Smooth muscle cell (in vitro differentiated cells): ENCODE measurements around the gene NR2F2. TPM values are rescaled to one million over a fixed set of nuclear protein-coding genes. Genes with fewer than 3 reads are reported as not detected.

ENCODE experiments used
- DNase-seq: peaks from one replicate; lab custom pipeline; 2025; ENCODE audit not compliant: unreplicated experiment; lab: John Stamatoyannopoulos, UW
- H2AFZ ChIP-seq: fragments of 200-600 bp; sonication (generic); 2 replicates; pipeline ENCODE4 v1.6.0; 2016; ENCODE audit warnings: antibody characterized with exemption, low read depth, mild to moderate bottlenecking
- H3F3A ChIP-seq: fragments of 200-600 bp; sonication (generic); 2 replicates; pipeline ENCODE4 v1.6.0; 2017; ENCODE audit warnings: antibody characterized with exemption, low read depth
- H3K27ac ChIP-seq: fragments of 200-600 bp; sonication (generic); 2 replicates; pipeline ENCODE4 v1.5.1; 2016; ENCODE audit warnings: low read depth, mild to moderate bottlenecking
- H3K27me3 ChIP-seq: fragments of 200-600 bp; sonication (generic); 2 replicates; pipeline ENCODE4 v1.6.1; 2016; ENCODE audit warnings: low read depth, mild to moderate bottlenecking
- H3K36me3 ChIP-seq: fragments of 200-600 bp; sonication (generic); 2 replicates; pipeline ENCODE4 v1.5.1; 2016; ENCODE audit warnings: low read depth
- H3K4me1 ChIP-seq: fragments of 200-600 bp; sonication (generic); 2 replicates; pipeline ENCODE4 v1.5.1; 2016; ENCODE audit warnings: low read depth
- H3K4me2 ChIP-seq: fragments of 200-600 bp; sonication (generic); 2 replicates; pipeline ENCODE4 v1.6.0; 2016; ENCODE audit warnings: mild to moderate bottlenecking
- H3K4me3 ChIP-seq: fragments of 200-600 bp; sonication (generic); 2 replicates; pipeline ENCODE4 v1.5.1; 2016; ENCODE audit warnings: mild to moderate bottlenecking
- H3K79me2 ChIP-seq: fragments of 200-600 bp; sonication (generic); 2 replicates; pipeline ENCODE4 v1.6.0; 2016; ENCODE audit warnings: low read depth, mild to moderate bottlenecking
- H3K9ac ChIP-seq: fragments of 200-600 bp; sonication (generic); 2 replicates; pipeline ENCODE4 v1.6.0; 2016; ENCODE audit warnings: low read depth
- H3K9me3 ChIP-seq: fragments of 200-600 bp; sonication (generic); replicated peaks from 2 replicates; pipeline ENCODE4 v1.5.1; 2016; ENCODE audit warnings: low read depth
- H4K20me1 ChIP-seq: fragments of 200-600 bp; sonication (generic); 2 replicates; pipeline ENCODE4 v1.6.0; 2016; ENCODE audit warnings: low read depth
- WGBS: methylation state at CpG from one replicate; pipeline ENCODE4 v1.1.7; 2016; ENCODE audit warnings: low lambda C conversion rate; 5-methylcytosine and 5-hydroxymethylcytosine counted together
- polyA plus RNA-seq: library from polyadenylated mRNA; unstranded; fragments of >200 nt; fragmentation: Nextera tagmentation; extraction: Ambion mirVana; gene quantifications from 2 replicates; pipeline ENCODE4 v1.2.1, GENCODE V29; 2016
- total RNA-seq: library from RNA; depleted of rRNA; stranded (reverse); fragments of >200 nt; gene quantifications from 2 replicates; pipeline ENCODE4 v1.2.3, GENCODE V29; 2014
- TF ChIP-seq, protein P1 (sequence below): fragments of 200-600 bp; sonication (generic); IDR thresholded peaks from 2 replicates; pipeline ENCODE4 v1.5.1; 2017; ENCODE audit warnings: borderline replicate concordance, mild to moderate bottlenecking, antibody characterized with exemption; ENCODE audit not compliant: insufficient read depth, poor library complexity, severe bottlenecking

The NR2F2 gene
- total and polyA plus RNA-seq, 2 experiments from 2014 or later: 4.7 to 9.8 TPM

DNA sequence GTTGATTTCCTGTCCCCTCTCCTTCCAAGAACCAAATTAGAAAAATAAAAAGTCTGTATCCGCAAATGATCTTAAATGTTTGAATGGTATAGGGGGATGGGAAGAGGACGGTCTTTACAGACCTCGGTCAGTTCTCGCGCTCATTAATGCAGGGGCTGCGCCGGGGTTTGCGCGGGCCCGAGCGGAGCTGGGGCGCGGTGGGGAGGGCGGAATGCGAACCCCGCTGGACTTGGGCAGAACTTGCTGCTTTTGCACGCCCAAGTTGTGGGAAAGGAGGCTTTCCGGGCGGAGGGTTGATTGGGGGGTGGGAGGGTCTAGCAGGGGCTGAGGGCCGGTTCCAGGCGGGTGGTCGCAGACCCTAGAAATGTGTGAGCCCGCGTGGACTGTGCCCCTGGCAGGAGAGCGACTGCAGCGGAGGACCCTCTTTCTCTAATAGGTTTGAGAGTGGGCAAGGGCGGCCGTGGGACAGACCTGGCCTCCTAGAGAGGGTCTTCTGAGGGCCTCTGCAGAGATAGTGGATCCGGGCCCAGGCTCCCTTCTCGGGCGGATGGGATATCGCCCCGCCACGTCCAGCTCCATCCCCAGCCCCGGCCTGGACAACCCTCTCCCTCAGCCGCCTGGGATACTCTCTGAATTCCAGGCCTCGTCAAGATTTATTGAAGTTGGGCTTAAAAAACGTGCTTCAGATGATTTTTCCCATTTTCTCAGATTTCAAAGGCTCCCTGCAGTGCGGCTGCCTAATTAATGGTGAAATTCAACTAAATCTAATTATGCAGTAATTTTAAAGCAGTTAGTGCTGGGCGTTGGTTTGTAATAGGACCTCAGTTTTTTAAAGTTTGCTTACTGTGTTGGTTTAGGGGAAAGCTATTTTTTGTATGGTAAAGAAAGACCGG is 11.3 kb downstream of the NR2F2 start:
- Histone ChIP-seq H3K9me3 (no peaks in the 10 kb centered on the region), H3K4me3 (peak overlapping the region; percentile 79), H3F3A (no peaks in the 10 kb centered on the region), H2AFZ (peak overlapping the region; percentile 97), H4K20me1 (peaks cover 14% of the 10 kb centered on the region), H3K4me1 (peaks cover 78% of the 10 kb centered on the region), H3K27me3 (peaks cover 78% of the 10 kb centered on the region), H3K4me2 (peak overlapping the region; percentile 99), H3K9ac (no peak overlapping the region), H3K27ac (no peak overlapping the region), H3K79me2 (peaks cover 16% of the 10 kb centered on the region), H3K36me3 (no peaks in the 10 kb centered on the region)
- TF ChIP-seq, protein P1, sequence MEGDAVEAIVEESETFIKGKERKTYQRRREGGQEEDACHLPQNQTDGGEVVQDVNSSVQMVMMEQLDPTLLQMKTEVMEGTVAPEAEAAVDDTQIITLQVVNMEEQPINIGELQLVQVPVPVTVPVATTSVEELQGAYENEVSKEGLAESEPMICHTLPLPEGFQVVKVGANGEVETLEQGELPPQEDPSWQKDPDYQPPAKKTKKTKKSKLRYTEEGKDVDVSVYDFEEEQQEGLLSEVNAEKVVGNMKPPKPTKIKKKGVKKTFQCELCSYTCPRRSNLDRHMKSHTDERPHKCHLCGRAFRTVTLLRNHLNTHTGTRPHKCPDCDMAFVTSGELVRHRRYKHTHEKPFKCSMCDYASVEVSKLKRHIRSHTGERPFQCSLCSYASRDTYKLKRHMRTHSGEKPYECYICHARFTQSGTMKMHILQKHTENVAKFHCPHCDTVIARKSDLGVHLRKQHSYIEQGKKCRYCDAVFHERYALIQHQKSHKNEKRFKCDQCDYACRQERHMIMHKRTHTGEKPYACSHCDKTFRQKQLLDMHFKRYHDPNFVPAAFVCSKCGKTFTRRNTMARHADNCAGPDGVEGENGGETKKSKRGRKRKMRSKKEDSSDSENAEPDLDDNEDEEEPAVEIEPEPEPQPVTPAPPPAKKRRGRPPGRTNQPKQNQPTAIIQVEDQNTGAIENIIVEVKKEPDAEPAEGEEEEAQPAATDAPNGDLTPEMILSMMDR: no peak
- no peak for DNase-seq
- 25% methylated on average over 30 of the region's 41 CpGs for WGBS

DNA sequence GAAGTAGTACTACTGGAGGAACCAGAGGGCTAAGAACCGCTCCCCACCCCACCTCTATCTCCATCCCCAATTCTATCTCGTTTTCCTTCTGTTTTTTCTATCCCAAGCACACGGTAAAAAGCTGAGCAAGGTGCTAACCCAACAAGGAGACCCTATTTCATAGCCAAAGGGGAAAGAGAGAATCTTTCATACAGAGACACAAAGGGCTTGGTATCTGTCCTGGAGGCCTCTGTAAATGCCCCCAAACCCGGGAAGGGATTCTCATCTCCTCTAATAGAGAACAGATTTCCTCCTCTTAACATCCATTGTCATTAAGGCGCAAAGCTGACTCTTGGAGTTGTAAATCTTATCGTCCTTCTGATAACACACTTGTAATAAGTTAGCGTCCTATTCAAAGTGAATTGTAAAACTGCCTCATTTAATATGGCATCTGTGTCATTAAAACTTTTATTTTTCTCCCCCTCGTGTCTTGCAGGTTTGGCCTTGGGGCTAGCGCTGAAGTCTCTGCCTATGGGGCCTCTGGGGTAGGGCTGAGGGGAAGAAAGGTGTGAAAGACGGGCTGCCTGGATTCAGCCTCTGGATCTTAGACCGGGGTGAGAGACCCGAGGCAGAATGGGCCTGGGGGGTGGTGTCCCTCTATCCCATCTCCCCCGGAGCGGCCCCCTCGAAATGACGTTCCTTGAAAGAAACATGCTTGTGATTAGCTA is 12.1 kb downstream of the NR2F2 start:
- H3K9ac ChIP-seq: no peak overlapping the region
- DNase-seq: no peak
- H3K36me3 ChIP-seq: no peaks in the 10 kb centered on the region
- H3F3A ChIP-seq: no peaks in the 10 kb centered on the region
- H2AFZ ChIP-seq: no peak overlapping the region
- H3K4me1 ChIP-seq: peaks cover 84% of the 10 kb centered on the region
- no peak overlapping the region for H3K27ac ChIP-seq
- no peak overlapping the region for H3K4me2 ChIP-seq
- H3K9me3 ChIP-seq: no peaks in the 10 kb centered on the region
- no peak overlapping the region for H3K4me3 ChIP-seq
- peaks cover 16% of the 10 kb centered on the region for H3K79me2 ChIP-seq
- 33% methylated on average over 16 of the region's 16 CpGs for WGBS
- TF ChIP-seq, protein P1: no peak
- H3K27me3 ChIP-seq: peaks cover 78% of the 10 kb centered on the region
- H4K20me1 ChIP-seq: peaks cover 7% of the 10 kb centered on the region

DNA sequence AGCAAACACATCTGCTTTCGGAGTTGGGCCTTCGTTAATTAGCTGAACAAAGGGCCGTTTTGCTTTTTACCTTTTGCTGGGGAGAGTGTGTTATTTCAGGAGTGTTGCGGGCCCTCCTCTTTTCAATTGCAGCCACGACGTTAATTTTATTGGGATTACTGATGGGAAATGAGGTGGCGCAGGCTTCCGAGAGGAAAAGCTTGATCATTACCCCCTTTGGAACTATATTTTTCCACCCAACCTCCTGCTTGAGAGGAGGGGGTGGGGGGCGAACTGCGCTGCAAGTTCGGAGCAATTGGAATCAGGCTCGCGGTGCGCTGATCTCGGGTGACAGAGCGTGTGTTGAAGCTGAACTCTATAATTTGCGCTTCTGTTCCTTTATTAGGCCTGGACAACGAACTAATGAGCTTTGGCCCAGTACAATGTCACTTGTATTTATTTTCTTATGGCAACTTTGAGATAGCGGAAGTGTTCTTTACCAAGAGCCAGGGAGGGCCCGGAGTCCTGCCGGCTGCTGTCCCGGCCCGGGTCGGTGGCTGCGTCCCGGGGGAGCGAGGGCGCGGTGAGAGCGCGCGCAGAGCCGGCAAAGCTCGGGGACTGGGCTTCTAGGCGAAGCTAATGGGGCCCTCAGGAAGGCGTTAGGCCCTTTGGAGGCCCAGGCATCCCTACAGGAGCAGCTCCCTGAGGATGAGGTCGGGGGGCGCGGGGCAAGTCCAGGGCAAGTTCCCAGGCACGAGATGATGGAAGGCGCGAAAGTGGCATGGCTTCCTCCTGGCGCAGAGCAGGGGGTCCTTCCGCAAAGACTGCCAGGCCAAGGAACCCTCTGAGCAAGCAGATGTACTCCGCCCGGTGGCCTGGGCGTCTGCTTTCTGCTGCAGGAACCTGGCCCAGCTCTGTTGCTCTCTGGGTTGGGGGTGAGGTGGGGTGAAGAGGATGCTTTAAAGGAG is 12.9 kb downstream of the NR2F2 start:
- Histone ChIP-seq H2AFZ (no peak overlapping the region), H3K79me2 (peaks cover 8% of the 10 kb centered on the region), H3K4me2 (peak overlapping the region; percentile 41), H3K9me3 (no peaks in the 10 kb centered on the region), H3K4me1 (peaks cover 80% of the 10 kb centered on the region), H3K27me3 (peaks cover 78% of the 10 kb centered on the region), H3K9ac (no peak overlapping the region), H4K20me1 (peaks cover 10% of the 10 kb centered on the region), H3F3A (no peaks in the 10 kb centered on the region), H3K4me3 (no peak overlapping the region), H3K36me3 (no peaks in the 10 kb centered on the region), H3K27ac (no peak overlapping the region)
- DNase-seq: no peak
- WGBS: 29% methylated on average over 46 of the region's 47 CpGs
- TF ChIP-seq, protein P1: no peak
